ENCODE data around the gene FOXN3.
"Not testable (repeated sequence)": the region's sequence is repeated elsewhere in the genome, so short reads cannot be mapped to it uniquely, and the experiment has no call there.

The FOXN3 gene

GRCh38 chr14:89114109-89114508, 302.9 kb downstream of the FOXN3 start:
- Histone ChIP-seq H3K36me3 (ENCODE audit: control insufficient read depth, insufficient read depth, low read length) (no peaks in the 10 kb centered on the region), H3K4me1 (ENCODE audit: control insufficient read depth, insufficient read depth, low read length) (no peaks in the 10 kb centered on the region), H3K4me3 (ENCODE audit: low read depth, low read length) (no peak overlapping the region), H3K9me3 (ENCODE audit: control insufficient read depth, insufficient read depth, low read length) (no peaks in the 10 kb centered on the region), H3K9ac (ENCODE audit: low read depth, low read length) (no peak overlapping the region), H3K27me3 (ENCODE audit: control insufficient read depth, insufficient read depth, low read length) (0 out of 2 replicates have a peak, but pooled peaks cover 6% of the 10 kb centered on the region), H3K27ac (ENCODE audit: low read depth, low read length) (no peak overlapping the region)

- Histone ChIP-seq H3K4me3 (ENCODE audit: low read depth, low read length) (no peak overlapping the region), H3K36me3 (ENCODE audit: control insufficient read depth, insufficient read depth, low read length) (no peaks in the 10 kb centered on the region)
These were observed 304.3 kb downstream of the FOXN3 start for GRCh38 chr14:89112720-89113119.

GRCh38 chr14:89111766-89112543, 305.1 kb downstream of the FOXN3 start:
- not testable (repeated sequence) for H3K4me1 ChIP-seq (ENCODE audit: control insufficient read depth, insufficient read depth, low read length); H3K9me3 ChIP-seq (ENCODE audit: control insufficient read depth, insufficient read depth, low read length); H3K36me3 ChIP-seq (ENCODE audit: control insufficient read depth, insufficient read depth, low read length); H3K27me3 ChIP-seq (ENCODE audit: control insufficient read depth, insufficient read depth, low read length); H3K27ac ChIP-seq (ENCODE audit: low read depth, low read length); H3K4me3 ChIP-seq (ENCODE audit: low read depth, low read length); H3K9ac ChIP-seq (ENCODE audit: low read depth, low read length)

More at GRCh38 chr14:89112720-89113119, 304.3 kb downstream of the FOXN3 start:
- Histone ChIP-seq H3K27me3 (ENCODE audit: control insufficient read depth, insufficient read depth, low read length) (0 out of 2 replicates have a peak, but pooled peaks cover 6% of the 10 kb centered on the region), H3K9me3 (ENCODE audit: control insufficient read depth, insufficient read depth, low read length) (no peaks in the 10 kb centered on the region), H3K4me1 (ENCODE audit: control insufficient read depth, insufficient read depth, low read length) (no peaks in the 10 kb centered on the region), H3K9ac (ENCODE audit: low read depth, low read length) (no peak overlapping the region), H3K27ac (ENCODE audit: low read depth, low read length) (no peak overlapping the region)

- not testable (repeated sequence) for H3K9ac ChIP-seq (ENCODE audit: low read depth, low read length); H3K27me3 ChIP-seq (ENCODE audit: control insufficient read depth, insufficient read depth, low read length); H3K36me3 ChIP-seq (ENCODE audit: control insufficient read depth, insufficient read depth, low read length); H3K4me3 ChIP-seq (ENCODE audit: low read depth, low read length); H3K9me3 ChIP-seq (ENCODE audit: control insufficient read depth, insufficient read depth, low read length); H3K4me1 ChIP-seq (ENCODE audit: control insufficient read depth, insufficient read depth, low read length); H3K27ac ChIP-seq (ENCODE audit: low read depth, low read length)
These were observed 305.8 kb downstream of the FOXN3 start for GRCh38 chr14:89111232-89111631.

GRCh38 chr14:89110110-89110509, 306.9 kb downstream of the FOXN3 start:
- Histone ChIP-seq H3K9me3 (ENCODE audit: control insufficient read depth, insufficient read depth, low read length) (no peaks in the 10 kb centered on the region), H3K4me1 (ENCODE audit: control insufficient read depth, insufficient read depth, low read length) (no peaks in the 10 kb centered on the region), H3K4me3 (ENCODE audit: low read depth, low read length) (no peak overlapping the region), H3K27me3 (ENCODE audit: control insufficient read depth, insufficient read depth, low read length) (0 out of 2 replicates have a peak, but pooled peaks cover 6% of the 10 kb centered on the region), H3K36me3 (ENCODE audit: control insufficient read depth, insufficient read depth, low read length) (no peaks in the 10 kb centered on the region), H3K27ac (ENCODE audit: low read depth, low read length) (no peak overlapping the region), H3K9ac (ENCODE audit: low read depth, low read length) (no peak overlapping the region)

- Histone ChIP-seq H3K4me1 (ENCODE audit: control insufficient read depth, insufficient read depth, low read length) (no peaks in the 10 kb centered on the region), H3K9ac (ENCODE audit: low read depth, low read length) (no peak overlapping the region), H3K27me3 (ENCODE audit: control insufficient read depth, insufficient read depth, low read length) (0 out of 2 replicates have a peak, but pooled peaks cover 6% of the 10 kb centered on the region), H3K9me3 (ENCODE audit: control insufficient read depth, insufficient read depth, low read length) (no peaks in the 10 kb centered on the region), H3K27ac (ENCODE audit: low read depth, low read length) (no peak overlapping the region), H3K4me3 (ENCODE audit: low read depth, low read length) (no peak overlapping the region), H3K36me3 (ENCODE audit: control insufficient read depth, insufficient read depth, low read length) (no peaks in the 10 kb centered on the region)
These were observed 308.4 kb downstream of the FOXN3 start for GRCh38 chr14:89108608-89109007.

GRCh38 chr14:89107626-89108025, 309.4 kb downstream of the FOXN3 start:
- no peak overlapping the region for H3K4me3 ChIP-seq (ENCODE audit: low read depth, low read length)
- H3K36me3 ChIP-seq (ENCODE audit: control insufficient read depth, insufficient read depth, low read length) = no peaks in the 10 kb centered on the region
- 0 out of 2 replicates have a peak, but pooled peaks cover 6% of the 10 kb centered on the region for H3K27me3 ChIP-seq (ENCODE audit: control insufficient read depth, insufficient read depth, low read length)
- H3K9me3 ChIP-seq (ENCODE audit: control insufficient read depth, insufficient read depth, low read length) = no peaks in the 10 kb centered on the region
- no peak overlapping the region for H3K27ac ChIP-seq (ENCODE audit: low read depth, low read length)
- no peak overlapping the region for H3K9ac ChIP-seq (ENCODE audit: low read depth, low read length)
- no peaks in the 10 kb centered on the region for H3K4me1 ChIP-seq (ENCODE audit: control insufficient read depth, insufficient read depth, low read length)

All from HUES48 (cell line).